HG03175 (cell line): ENCODE measurements around the gene TM2D3.

Experiments used
- ATAC-seq: cut with Tn5 transposase; IDR thresholded peaks from one replicate; pipeline ENCODE4 v1.9.1; 2021; ENCODE audit warnings: mild to moderate bottlenecking, moderate library complexity; ENCODE audit not compliant: unreplicated experiment

The TM2D3 gene, protein sequence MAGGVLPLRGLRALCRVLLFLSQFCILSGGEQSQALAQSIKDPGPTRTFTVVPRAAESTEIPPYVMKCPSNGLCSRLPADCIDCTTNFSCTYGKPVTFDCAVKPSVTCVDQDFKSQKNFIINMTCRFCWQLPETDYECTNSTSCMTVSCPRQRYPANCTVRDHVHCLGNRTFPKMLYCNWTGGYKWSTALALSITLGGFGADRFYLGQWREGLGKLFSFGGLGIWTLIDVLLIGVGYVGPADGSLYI

GRCh38 chr15:101652098-101652785 lies at the start of gene TM2D3:
Gene TM2D3 (minus strand): TSS chr15:101652381. CDS start chr15:101652361, 20 bp downstream.
- ATAC-seq = peak; percentile 87

GRCh38 chr15:101698314-101698713 lies 46.1 kb upstream of the TM2D3 start:
- ATAC-seq = no peak

DNA sequence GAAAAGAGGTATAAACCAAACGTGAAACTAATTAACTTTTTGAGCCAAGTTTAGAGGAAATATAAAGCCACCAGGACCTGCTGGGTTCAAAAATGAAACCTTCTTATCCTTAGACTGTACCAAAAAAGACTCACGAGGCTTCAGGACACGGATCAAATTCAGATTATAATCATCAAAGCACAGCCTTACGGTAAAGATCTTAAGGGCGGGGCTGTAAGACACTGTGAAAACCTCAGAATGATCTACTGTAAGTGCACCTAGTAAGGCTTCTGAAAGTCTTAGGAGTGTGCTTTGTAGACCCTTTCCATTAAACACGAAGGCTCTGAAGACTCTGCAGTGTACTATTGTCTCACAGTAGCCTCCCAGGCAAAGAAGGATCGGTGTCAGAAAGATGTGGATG lies 45.3 kb upstream of the TM2D3 start:
- ATAC-seq = no peak

DNA sequence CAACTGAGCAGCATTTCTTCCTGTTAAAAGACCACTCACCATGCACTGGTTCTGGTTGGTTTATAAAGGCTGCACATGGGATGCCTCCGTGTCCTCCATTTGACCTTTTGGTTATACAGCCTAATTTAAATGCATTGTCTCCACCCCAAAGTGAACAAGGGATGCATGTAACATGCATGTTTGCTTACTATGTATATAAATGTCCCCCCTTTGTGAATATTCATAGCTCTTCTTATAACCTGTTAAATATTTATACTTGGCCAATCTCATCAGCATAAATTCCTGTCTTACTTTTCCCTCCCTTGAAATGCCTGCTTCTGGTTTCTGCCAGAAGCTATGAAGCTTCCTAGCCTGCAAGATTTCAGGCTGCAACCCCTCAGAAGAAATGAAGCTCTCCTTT lies 44.6 kb upstream of the TM2D3 start:
- no peak for ATAC-seq

- no peak for ATAC-seq
Measured at GRCh38 chr15:101694261-101694660, 42.1 kb upstream of the TM2D3 start.

DNA sequence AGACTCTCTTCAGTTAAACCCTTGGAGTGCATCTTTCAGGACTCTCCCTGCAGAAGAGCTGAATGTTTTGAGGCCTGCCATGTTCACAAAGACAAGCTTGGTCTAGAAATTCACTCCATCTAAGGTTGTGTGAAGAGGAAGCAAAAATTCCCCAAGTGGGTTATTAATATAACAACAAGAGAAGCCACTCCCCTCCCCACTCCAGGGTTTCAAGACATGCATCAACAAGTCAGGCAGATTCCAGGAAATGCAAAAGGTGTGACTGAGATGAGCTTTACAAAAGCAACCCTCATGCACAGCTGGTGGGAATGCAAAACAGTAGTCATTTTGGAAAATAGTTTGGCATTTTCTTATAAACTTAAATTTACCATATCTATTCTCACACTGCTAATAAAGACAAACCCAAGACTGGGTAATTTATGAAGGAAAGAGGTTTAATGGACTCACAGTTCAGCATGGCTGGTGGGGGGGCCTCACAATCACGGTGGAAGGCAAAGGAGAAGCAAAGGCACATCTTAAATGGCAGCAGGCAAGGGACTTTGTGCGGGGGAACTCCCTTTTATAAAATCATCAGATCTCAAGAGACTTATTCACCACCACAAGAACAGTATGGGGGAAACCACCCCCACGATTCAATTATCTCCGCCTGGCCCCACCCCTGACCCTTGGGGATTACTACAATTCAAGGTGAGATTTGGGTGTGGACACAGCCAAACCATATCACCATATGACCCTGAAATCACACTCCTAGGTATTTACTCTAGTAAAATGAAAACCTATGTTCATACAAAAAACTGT lies 40.8 kb upstream of the TM2D3 start:
- ATAC-seq = no peak

DNA sequence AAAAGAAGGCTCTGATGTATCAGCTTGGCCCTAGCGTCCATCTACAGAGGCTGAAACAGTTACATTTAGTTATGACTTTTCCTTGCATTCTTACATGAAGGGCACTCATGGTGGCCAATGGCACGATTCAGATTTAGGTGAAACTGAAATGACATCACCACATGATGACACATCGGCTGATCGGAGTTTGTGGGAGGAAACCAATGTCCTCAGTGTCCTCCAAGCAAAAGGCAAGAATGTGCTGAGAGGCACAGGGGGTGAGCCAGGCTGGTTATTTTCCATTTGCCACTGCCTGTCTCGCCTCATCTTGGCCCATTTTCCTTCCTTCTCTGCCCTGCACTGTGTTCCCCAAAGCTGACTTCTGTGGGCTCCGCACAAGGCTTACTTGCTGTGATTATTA lies 37.7 kb upstream of the TM2D3 start:
- ATAC-seq = no peak

GRCh38 chr15:101686718-101687117 lies 34.5 kb upstream of the TM2D3 start:
- ATAC-seq = no peak

DNA sequence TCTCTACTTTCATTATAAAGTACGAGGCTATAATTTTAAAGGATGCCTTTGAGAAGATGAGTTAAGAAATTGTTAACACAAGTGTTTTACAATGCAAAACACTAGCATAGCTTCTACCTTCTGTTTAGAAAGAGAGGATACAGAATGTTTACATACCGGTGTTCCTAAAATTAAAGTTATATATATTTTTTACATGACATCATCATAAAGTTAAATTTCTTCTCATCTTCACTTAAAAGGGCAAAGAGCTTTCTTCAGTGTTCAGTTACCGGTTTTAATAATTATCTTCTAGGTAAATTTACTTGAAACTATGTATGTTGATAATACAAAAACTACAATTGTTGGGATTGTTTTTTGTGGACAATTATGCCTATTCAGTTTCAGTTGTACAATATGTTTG lies 32.7 kb upstream of the TM2D3 start:
- no peak for ATAC-seq

DNA sequence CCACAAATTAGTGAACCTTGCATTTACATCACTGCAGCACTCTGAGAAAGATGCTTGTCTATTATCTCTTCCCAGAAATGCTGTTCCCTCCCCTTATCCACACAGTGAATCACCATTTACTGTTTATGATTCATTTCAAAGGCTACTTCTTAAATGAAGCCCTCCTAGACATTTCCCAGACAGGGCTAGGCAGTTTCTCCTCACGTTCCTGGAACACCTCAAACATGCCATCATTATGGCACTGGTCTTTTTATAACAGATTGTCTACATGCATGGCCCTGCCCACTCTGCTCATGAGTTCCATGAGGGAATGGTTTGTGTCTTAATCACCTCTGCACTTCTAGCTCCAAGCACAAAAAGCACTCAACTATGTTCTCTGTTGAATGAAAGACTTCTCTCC lies 32.2 kb upstream of the TM2D3 start:
- no peak for ATAC-seq

DNA sequence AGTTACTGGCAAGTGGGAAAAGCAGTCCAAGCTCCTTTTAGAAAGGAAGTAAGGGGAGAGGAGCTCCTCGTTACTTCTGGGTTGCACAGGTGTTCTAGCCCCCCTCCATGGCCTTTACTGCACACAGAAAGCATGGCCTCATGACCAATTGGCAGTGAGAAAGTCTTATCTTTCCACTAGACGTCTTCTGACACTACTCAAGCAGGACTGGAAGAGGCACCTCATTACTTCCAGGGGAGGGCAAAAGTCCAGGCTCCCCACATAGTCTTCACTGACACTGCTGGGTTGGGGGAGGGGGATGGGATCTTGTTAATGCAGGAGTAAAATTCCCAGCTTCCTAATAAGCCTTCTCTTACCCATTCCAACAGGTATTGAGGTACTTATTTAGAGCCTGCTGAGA lies 27.6 kb upstream of the TM2D3 start:
- no peak for ATAC-seq

DNA sequence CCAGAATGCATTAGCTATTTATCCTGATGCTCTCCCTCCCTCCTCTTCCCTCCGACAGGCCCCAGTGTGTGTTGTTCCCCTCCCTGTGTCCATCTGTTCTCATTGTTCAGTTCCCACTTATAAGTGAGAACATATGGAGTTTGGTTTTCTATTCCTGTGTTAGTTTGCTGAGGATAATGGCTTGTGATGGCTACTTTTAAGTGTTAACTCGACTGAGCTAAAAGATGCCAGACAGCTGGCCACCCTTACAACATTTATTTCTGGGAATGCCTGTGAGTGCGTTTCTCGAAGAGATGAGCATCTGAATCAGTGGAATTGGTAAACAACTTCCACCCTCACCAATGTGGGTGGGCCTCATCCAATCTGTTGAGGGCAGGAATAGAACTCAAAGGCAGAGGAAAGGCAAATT lies 24.7 kb upstream of the TM2D3 start:
- no peak for ATAC-seq

DNA sequence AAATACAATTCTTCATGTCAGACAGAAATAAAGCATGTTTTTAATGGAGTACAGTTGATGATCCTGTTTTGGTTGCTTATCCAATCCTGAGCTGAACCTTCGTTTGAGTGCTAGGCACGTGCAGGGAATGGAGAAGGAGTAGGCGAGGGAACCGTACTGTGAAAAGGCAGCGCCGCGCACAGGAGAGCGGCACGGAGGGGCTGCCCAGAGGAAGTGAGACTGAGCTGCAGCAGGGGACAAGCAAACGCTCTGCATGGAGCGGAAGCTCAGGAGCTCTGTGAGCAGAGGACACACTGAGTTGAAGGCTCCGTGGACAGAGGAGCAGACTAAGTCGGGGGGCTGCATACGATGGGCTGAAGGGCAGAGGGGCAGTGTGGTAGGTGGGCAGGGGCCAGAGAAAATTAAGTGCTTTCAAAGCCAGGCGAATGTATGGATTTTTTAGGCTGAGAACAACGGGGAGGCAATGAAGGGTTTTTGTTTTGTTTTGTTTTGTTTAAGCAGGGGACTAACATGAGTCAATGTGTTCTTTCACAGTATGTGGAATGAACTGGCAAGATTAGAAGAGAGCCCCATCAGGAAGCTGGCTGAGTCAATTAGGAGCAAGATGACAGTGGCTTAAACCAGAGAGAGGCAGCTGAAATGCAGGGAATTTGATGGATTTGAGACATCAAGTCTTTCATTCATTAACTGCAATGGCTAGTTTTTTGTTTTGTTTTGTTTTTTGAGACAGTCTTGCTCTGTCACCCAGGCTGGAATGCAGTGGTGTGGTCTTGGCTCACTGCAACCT lies 23.8 kb upstream of the TM2D3 start:
- ATAC-seq = peak; percentile 84

GRCh38 chr15:101675015-101675414 lies 22.8 kb upstream of the TM2D3 start:
- ATAC-seq = no peak

DNA sequence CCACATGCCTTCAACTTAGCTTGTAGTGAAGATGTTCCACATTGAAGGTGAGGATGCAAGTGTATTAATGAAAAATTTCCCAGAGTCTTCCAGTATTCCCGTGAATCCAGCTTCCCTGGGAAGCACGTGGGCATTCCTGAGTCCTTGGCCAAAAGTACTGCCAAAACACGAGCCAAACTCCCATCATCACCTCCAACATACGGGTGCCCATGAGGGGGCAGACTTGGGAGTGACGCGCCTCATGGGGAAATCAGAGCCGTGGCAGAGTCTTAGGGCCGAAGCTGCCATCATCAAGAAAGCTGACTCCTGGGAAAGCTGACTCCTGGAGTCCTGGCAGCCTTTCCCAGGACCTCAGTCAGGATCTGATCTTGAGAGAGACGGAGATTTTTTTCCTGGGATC lies 20.1 kb upstream of the TM2D3 start:
- no peak for ATAC-seq

GRCh38 chr15:101669744-101670143 lies 17.6 kb upstream of the TM2D3 start:
- no peak for ATAC-seq

DNA sequence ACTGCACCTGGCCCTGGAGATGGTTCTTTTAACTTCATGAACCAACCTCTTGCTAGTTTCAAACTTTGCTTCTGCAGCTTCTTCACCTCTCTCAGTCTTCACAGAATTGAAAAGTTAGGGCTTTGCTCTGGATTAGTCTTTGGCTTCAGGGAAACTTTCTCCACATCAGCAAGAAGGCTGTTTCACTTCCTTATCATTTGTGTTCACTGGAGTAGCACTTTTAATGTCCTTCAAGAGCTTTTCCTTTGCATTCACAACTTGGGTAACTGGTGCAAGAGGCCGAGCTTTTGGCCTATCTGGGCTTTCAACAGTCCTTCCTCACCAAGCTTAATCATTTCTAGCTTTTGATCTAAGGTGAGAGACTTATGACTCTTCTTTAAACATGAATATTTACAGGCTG lies 15.7 kb upstream of the TM2D3 start:
- no peak for ATAC-seq

GRCh38 chr15:101664303-101664913 lies 12.2 kb upstream of the TM2D3 start:
- no peak for ATAC-seq

- ATAC-seq = no peak
Measured at GRCh38 chr15:101662203-101662602, 10.0 kb upstream of the TM2D3 start.

DNA sequence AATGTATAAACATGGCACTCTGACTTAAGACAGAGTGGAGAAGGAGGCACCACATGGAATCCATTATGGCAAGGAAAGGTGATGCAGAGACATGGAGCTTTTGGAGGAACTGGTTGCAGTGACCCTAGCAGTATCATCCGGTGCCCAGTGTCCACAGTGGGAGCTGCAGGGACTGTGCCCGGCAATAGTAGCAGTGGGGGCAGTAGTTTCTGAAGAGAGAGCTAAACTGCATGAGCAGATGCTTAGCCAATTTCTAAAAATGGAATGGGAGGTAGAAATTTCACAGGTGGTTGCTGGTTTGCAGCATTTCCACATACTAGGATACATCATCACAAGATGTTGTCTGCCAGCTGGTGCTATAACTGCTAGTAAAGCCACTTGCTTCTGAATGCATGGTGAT lies 7.8 kb upstream of the TM2D3 start:
- ATAC-seq = no peak
